ENCODE measurements around the gene CLEC2D. TPM values are rescaled to one million over a fixed set of nuclear protein-coding genes. Genes with fewer than 3 reads are reported as not detected.

Gene CLEC2D
- total and polyA plus RNA-seq, 2 donors (not counting 1 experiment from before 2014, with no cell fraction given), result 158 to 426 TPM

- no peaks in the 10 kb centered on the region for H3K27me3 Mint-ChIP-seq
Observed at GRCh38 chr12:9667403-9668160, 1.9 kb upstream of the CLEC2D start.

More at GRCh38 chr12:9667403-9668160, 1.9 kb upstream of the CLEC2D start:
- Mint-ChIP-seq H3K27ac (peak overlapping the region; percentile 90), H3K4me1 (peaks cover 57% of the 10 kb centered on the region), H3K4me3 (peak overlapping the region; percentile 78), H3K9me3 (ENCODE audit: insufficient read depth) (peaks cover 3% of the 10 kb centered on the region)
- Histone ChIP-seq H3K27me3 (replicated peaks in 1 of 4; ENCODE audit: control extremely low read depth in 1 of 4, control insufficient read depth in 3 of 4, insufficient read depth in 4 of 4, low read length in 3 of 4) (no peaks in the 10 kb centered on the region), H3K9ac (ENCODE audit: low read length) (peak overlapping the region; percentile 69), H4K20me1 (ENCODE audit: control insufficient read depth, insufficient read depth, low read length, poor library complexity, severe bottlenecking) (no peaks in the 10 kb centered on the region), H3K4me2 (replicated peaks; ENCODE audit: low read depth, low read length, poor library complexity, severe bottlenecking) (peak overlapping the region; percentile 73), H2AFZ (ENCODE audit: insufficient read depth, low read depth, low read length, poor library complexity, severe bottlenecking) (peak overlapping the region; percentile 1), H3K9me3 (ENCODE audit: control extremely low read depth in 1 of 3, control insufficient read depth in 2 of 3, insufficient read depth in 1 of 3, low read length in 2 of 3) (peaks cover 0 to 13% (median 2%) of the 10 kb centered on the region in 3 donors), H3K79me2 (ENCODE audit: control insufficient read depth, insufficient read depth, low read length) (peaks cover 77% of the 10 kb centered on the region), H3K27ac (ENCODE audit: low read length in 2 of 2) (peak overlapping the region; percentile 76 to 87), H3K4me3 (ENCODE audit: control extremely low read depth in 1 of 5, extremely low read depth in 1 of 5, insufficient read depth in 1 of 5, low read depth in 2 of 5, low read length in 4 of 5) (peak overlapping the region in 3 of 5 experiments; percentile 21 to 77 (median 25)), H3K4me1 (ENCODE audit: control insufficient read depth in 2 of 2, insufficient read depth in 2 of 2, low read length in 2 of 2) (peaks cover 46 to 56% of the 10 kb centered on the region in 2 donors), H3K36me3 (replicated peaks in 1 of 2; ENCODE audit: control extremely low read depth in 1 of 2, control insufficient read depth in 1 of 2, extremely low read depth in 1 of 2, insufficient read depth in 2 of 2, low read length in 1 of 2) (peaks cover 3 to 33% of the 10 kb centered on the region in 2 experiments)
- peak; percentile 70 for DNase-seq
- WGBS (ENCODE audit: insufficient coverage), result no CpG with 5 or more reads among the region's 2 CpGs
- ChIA-PET POLR2A (interaction anchor here (1.9 to 2.8 kb wide), 2 partner anchors 12 to 18 kb away, joined by 6 to 36 read pairs; no protein-coding TSS in a partner anchor), CTCF (interaction anchor here (1.0 to 6.7 kb wide), 6 partner anchors 16 to 83 kb away, joined by 3 to 48 read pairs (median 10); no protein-coding TSS in a partner anchor)
- intact Hi-C loops (cut with micrococcal nuclease), result loop anchor here (2.0 kb wide), 2 partner anchors 17 to 63 kb away; no protein-coding TSS in a partner anchor
- TF ChIP-seq CTCF (IDR thresholded peaks at IDR 0.05), result no peak
- TF ChIP-seq EZH2 (IDR thresholded peaks at IDR 0.05; ENCODE audit: borderline replicate concordance, insufficient read depth, low read depth, low read length, poor library complexity, severe bottlenecking), result no peak
- ATAC-seq (ENCODE audit: low read depth), result peak; percentile 31
